WTC11 (cell line): ENCODE measurements around the gene RAB15. TPM values are rescaled to one million over a fixed set of nuclear protein-coding genes. Genes with fewer than 3 reads are reported as not detected.

Experiments
- ATAC-seq: fragments of 200-7000 bp; cut with Tn5 transposase; 2 replicates; pipeline ENCODE4 v1.10.0; 2021; ENCODE audit warnings: mild to moderate bottlenecking, moderate library complexity
- CTCF ChIA-PET: fragments of 300-600 bp; sonication (Branson Sonifier 250); formaldehyde crosslinking; loops from one replicate; lab custom pipeline; 2021; ENCODE audit warnings: antibody characterized with exemption; lab: Charles Lee
- POLR2A ChIA-PET: fragments of 350-600 bp; sonication (Branson Sonifier 250); formaldehyde crosslinking; loops from one replicate; lab custom pipeline; 2021; ENCODE audit warnings: antibody characterized with exemption; lab: Charles Lee
- DNase-seq: peaks from one replicate; pipeline ENCODE4 v3.0.0; 2021; ENCODE audit warnings: low spot score
- H3K27ac Mint-ChIP-seq: 2 replicates; pipeline ENCODE4 v1.8.0; 2021; ENCODE audit warnings: mixed read lengths
- H3K27me3 Mint-ChIP-seq: 2 replicates; pipeline ENCODE4 v1.8.0; 2021; ENCODE audit warnings: low read depth, mild to moderate bottlenecking, moderate library complexity, mixed read lengths
- H3K36me3 Mint-ChIP-seq: 2 replicates; pipeline ENCODE4 v1.8.0; 2021; ENCODE audit warnings: mixed read lengths
- H3K4me1 Mint-ChIP-seq: 2 replicates; pipeline ENCODE4 v1.8.0; 2022; ENCODE audit warnings: mixed read lengths
- H3K4me3 Mint-ChIP-seq: 2 replicates; pipeline ENCODE4 v1.8.0; 2021; ENCODE audit warnings: mild to moderate bottlenecking, moderate library complexity, mixed read lengths
- H3K9me3 Mint-ChIP-seq: 2 replicates; pipeline ENCODE4 v1.8.0; 2021; ENCODE audit warnings: mixed read lengths
- ATF2 ChIP-seq: sonication (generic); formaldehyde crosslinking; IDR thresholded peaks from 2 replicates; pipeline ENCODE4 v1.8.1; 2022; ENCODE audit warnings: low read depth, missing genetic modification reagents, borderline replicate concordance
- CREM ChIP-seq: sonication (generic); formaldehyde crosslinking; IDR thresholded peaks from 2 replicates; pipeline ENCODE4 v1.8.1; 2022; ENCODE audit warnings: mild to moderate bottlenecking, missing genetic modification reagents, moderate library complexity
- ETV6 ChIP-seq: sonication (generic); formaldehyde crosslinking; IDR thresholded peaks from 2 replicates; pipeline ENCODE4 v1.8.1; 2022; ENCODE audit warnings: mild to moderate bottlenecking, missing genetic modification reagents
- GABPB1 ChIP-seq: sonication (generic); formaldehyde crosslinking; IDR thresholded peaks from 2 replicates; pipeline ENCODE4 v1.8.1; 2023; ENCODE audit warnings: mild to moderate bottlenecking, missing genetic modification reagents
- IRF1 ChIP-seq: sonication (generic); formaldehyde crosslinking; IDR thresholded peaks from 2 replicates; pipeline ENCODE4 v1.8.0; 2023; ENCODE audit warnings: missing genetic modification reagents
- IRF2 ChIP-seq: sonication (generic); formaldehyde crosslinking; IDR thresholded peaks from 2 replicates; pipeline ENCODE4 v1.8.0; 2022; ENCODE audit warnings: low read depth, missing genetic modification reagents, borderline replicate concordance
- JUN ChIP-seq: sonication (generic); formaldehyde crosslinking; IDR thresholded peaks from 2 replicates; pipeline ENCODE4 v1.8.0; 2023; ENCODE audit warnings: mild to moderate bottlenecking, missing genetic modification reagents
- TEAD1 ChIP-seq: sonication (generic); formaldehyde crosslinking; IDR thresholded peaks from 2 replicates; pipeline ENCODE4 v1.8.0; 2022; ENCODE audit warnings: mild to moderate bottlenecking, missing genetic modification reagents
- TP53 ChIP-seq: sonication (generic); formaldehyde crosslinking; IDR thresholded peaks from 2 replicates; pipeline ENCODE4 v1.8.1; 2023; ENCODE audit warnings: mild to moderate bottlenecking, missing genetic modification reagents
- ZNF232 ChIP-seq: sonication (generic); formaldehyde crosslinking; IDR thresholded peaks from 2 replicates; pipeline ENCODE4 v1.8.0; 2022; ENCODE audit warnings: mild to moderate bottlenecking, missing genetic modification reagents
- ZNF532 ChIP-seq: fragments of 250-450 bp; sonication (Bioruptor Pico); IDR thresholded peaks from 2 replicates; pipeline ENCODE4 v1.9.0; 2021; ENCODE audit warnings: mild to moderate bottlenecking, borderline replicate concordance
- ZNF671 ChIP-seq: fragments of 250-450 bp; sonication (Bioruptor Pico); IDR thresholded peaks from 2 replicates; pipeline ENCODE4 v1.8.0; 2021; ENCODE audit warnings: mild to moderate bottlenecking
- total RNA-seq: library from RNA; stranded (reverse); gene quantifications from 3 replicates; pipeline ENCODE4 v1.2.3, GENCODE V29; 2021
- TF ChIP-seq, protein P1 (sequence below): fragments of 200-600 bp; IDR thresholded peaks from 2 replicates; pipeline ENCODE4 v1.8.0; 2022; ENCODE audit warnings: antibody characterized with exemption
- TF ChIP-seq, protein P2 (sequence below): sonication (generic); formaldehyde crosslinking; IDR thresholded peaks from 2 replicates; pipeline ENCODE4 v1.8.1; 2023; ENCODE audit warnings: mild to moderate bottlenecking, moderate library complexity, missing genetic modification reagents

RAB15 gene
- total RNA-seq, 1 experiment from 2014 or later = 49.1 TPM

DNA sequence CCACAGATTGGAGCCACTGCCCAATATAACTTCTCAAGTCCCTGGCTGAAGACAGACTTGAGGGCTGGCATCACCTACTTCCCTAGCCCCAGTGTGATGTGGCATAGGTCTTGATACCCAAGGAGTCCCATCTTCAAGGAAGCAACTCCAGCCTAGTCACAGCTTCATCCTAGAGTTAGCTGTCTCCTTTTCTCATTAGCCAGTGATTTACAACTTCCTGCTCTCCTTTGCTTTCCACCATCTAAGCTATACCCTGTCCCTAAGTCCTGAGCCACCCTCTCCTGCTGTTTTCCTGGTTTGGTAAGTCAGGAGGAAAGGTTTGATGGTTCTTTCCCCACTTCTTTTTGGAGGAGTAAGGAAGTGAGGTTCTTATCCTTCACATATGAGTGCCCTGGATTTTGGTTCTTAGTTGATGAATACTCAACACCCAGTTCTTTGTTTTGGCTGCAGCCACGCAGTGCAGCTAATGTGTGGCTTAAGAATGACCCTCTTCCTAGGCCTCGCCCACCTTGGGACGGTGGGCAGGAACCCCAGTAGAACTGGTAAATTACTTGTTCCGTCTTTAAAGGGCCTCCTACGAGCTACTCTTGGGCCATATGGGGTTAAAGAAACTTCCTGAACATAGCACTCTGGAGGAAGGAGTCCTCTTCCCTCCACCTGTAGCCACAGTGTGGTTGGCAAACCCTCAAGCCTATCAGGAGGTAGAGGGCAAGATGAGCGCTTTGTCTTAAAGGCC lies 25.7 kb downstream of the RAB15 start:
- TF ChIP-seq ETV6 = no peak
- no peak for TF ChIP-seq CREM (CRISPR knock-in tag)
- TF ChIP-seq, protein P1, sequence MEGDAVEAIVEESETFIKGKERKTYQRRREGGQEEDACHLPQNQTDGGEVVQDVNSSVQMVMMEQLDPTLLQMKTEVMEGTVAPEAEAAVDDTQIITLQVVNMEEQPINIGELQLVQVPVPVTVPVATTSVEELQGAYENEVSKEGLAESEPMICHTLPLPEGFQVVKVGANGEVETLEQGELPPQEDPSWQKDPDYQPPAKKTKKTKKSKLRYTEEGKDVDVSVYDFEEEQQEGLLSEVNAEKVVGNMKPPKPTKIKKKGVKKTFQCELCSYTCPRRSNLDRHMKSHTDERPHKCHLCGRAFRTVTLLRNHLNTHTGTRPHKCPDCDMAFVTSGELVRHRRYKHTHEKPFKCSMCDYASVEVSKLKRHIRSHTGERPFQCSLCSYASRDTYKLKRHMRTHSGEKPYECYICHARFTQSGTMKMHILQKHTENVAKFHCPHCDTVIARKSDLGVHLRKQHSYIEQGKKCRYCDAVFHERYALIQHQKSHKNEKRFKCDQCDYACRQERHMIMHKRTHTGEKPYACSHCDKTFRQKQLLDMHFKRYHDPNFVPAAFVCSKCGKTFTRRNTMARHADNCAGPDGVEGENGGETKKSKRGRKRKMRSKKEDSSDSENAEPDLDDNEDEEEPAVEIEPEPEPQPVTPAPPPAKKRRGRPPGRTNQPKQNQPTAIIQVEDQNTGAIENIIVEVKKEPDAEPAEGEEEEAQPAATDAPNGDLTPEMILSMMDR = no peak
- no peak for TF ChIP-seq ATF2 (CRISPR knock-in tag)
- TF ChIP-seq GABPB1 (CRISPR knock-in tag) = no peak
- no peak for TF ChIP-seq JUN
- H3K36me3 Mint-ChIP-seq = peaks cover 22% of the 10 kb centered on the region
- no peaks in the 10 kb centered on the region for H3K9me3 Mint-ChIP-seq
- no peak for ATAC-seq
- no peaks in the 10 kb centered on the region for H3K27me3 Mint-ChIP-seq
- ChIA-PET CTCF (interaction anchor here (0.5 to 1.5 kb wide), 4 partner anchors 10 to 153 kb away, joined by 3 read pairs; no protein-coding TSS in a partner anchor), POLR2A (interaction anchor here (0.5 kb wide), 1 partner anchor 36 kb away, joined by 3 read pairs; no protein-coding TSS in a partner anchor)
- H3K4me3 Mint-ChIP-seq = no peak overlapping the region
- no peak overlapping the region for H3K27ac Mint-ChIP-seq
- H3K4me1 Mint-ChIP-seq = peaks cover 24% of the 10 kb centered on the region
- DNase-seq = no peak

GRCh38 chr14:64945431-64946178 lies 26.5 kb downstream of the RAB15 start:
- H3K36me3 Mint-ChIP-seq = peaks cover 13% of the 10 kb centered on the region
- no peak for ATAC-seq
- H3K27me3 Mint-ChIP-seq = no peaks in the 10 kb centered on the region
- DNase-seq = no peak
- CTCF ChIA-PET = interaction anchor here (0.9 kb wide), 1 partner anchor 11 kb away, joined by 3 read pairs; no protein-coding TSS in a partner anchor
- TF ChIP-seq TEAD1 (no peak), ZNF232 (CRISPR knock-in tag) (no peak), IRF1 (CRISPR knock-in tag) (no peak), TP53 (no peak), IRF2 (CRISPR knock-in tag) (no peak), ZNF532 (CRISPR knock-in tag) (no peak), ZNF671 (CRISPR knock-in tag) (no peak)
- TF ChIP-seq, protein P2, sequence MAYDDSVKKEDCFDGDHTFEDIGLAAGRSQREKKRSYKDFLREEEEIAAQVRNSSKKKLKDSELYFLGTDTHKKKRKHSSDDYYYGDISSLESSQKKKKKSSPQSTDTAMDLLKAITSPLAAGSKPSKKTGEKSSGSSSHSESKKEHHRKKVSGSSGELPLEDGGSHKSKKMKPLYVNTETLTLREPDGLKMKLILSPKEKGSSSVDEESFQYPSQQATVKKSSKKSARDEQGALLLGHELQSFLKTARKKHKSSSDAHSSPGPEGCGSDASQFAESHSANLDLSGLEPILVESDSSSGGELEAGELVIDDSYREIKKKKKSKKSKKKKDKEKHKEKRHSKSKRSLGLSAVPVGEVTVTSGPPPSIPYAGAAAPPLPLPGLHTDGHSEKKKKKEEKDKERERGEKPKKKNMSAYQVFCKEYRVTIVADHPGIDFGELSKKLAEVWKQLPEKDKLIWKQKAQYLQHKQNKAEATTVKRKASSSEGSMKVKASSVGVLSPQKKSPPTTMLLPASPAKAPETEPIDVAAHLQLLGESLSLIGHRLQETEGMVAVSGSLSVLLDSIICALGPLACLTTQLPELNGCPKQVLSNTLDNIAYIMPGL (CRISPR knock-in tag) = no peak
- TF ChIP-seq, all 79 proteins: peak for 0
- Mint-ChIP-seq H3K4me3 (no peak overlapping the region), H3K9me3 (no peaks in the 10 kb centered on the region), H3K27ac (no peak overlapping the region), H3K4me1 (peaks cover 24% of the 10 kb centered on the region)
- POLR2A ChIA-PET = no interaction called here
